Mesodermal cell (in vitro differentiated cells): ENCODE data around the gene GRIK3.
"Not testable (repeated sequence)": the region's sequence is repeated elsewhere in the genome, so short reads cannot be mapped to it uniquely, and the experiment has no call there.

Source experiments
- H3K27ac ChIP-seq: 2 replicates; pipeline ENCODE4 v1.7.0; 2013; ENCODE audit warnings: mild to moderate bottlenecking, low read depth, low read length, moderate library complexity; ENCODE audit not compliant: severe bottlenecking
- H3K36me3 ChIP-seq: 2 replicates; pipeline ENCODE4 v1.7.1; 2013; ENCODE audit warnings: mild to moderate bottlenecking, low read length, moderate library complexity; ENCODE audit not compliant: control insufficient read depth, insufficient read depth
- H3K4me1 ChIP-seq: one replicate; pipeline ENCODE4 v1.7.1; 2013; ENCODE audit warnings: mild to moderate bottlenecking, low read length; ENCODE audit not compliant: insufficient read depth, control insufficient read depth, poor library complexity, severe bottlenecking
- H3K4me3 ChIP-seq: 2 replicates; pipeline ENCODE4 v1.7.0; 2013; ENCODE audit warnings: low read length, control low read depth, mild to moderate bottlenecking; ENCODE audit not compliant: insufficient read depth, poor library complexity, severe bottlenecking; ENCODE audit errors: extremely low read depth
- H3K9me3 ChIP-seq: 2 replicates; pipeline ENCODE4 v1.7.1; 2013; ENCODE audit warnings: mild to moderate bottlenecking, low read length, moderate library complexity; ENCODE audit not compliant: control insufficient read depth
- WGBS, 2 experiments: methylation state at CpG; one replicate each; pipeline ENCODE4 v1.1.5; 2013; ENCODE audit warnings: missing lambda C conversion rate in 2 of 2; ENCODE audit not compliant: insufficient coverage in 2 of 2; 5-methylcytosine and 5-hydroxymethylcytosine counted together

GRIK3 gene

DNA sequence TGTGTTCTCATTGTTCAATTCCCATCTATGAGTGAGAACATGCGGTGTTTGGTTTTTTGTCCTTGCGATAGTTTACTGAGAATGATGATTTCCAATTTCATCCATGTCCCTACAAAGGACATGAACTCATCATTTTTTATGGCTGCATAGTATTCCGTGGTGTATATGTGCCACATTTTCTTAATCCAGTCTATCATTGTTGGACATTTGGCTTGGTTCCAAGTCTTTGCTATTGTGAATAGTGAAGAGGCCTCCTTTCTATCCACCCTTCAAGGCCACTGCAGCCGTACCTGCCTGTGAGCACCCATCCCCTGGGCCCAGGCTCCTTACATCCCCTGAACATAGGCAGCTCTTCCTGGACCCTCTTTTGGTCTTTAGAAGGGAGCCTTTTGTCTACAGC, 266.9 kb downstream of the GRIK3 start:
- not testable (repeated sequence) for H3K9me3 ChIP-seq, H3K4me1 ChIP-seq, H3K4me3 ChIP-seq, H3K27ac ChIP-seq, H3K36me3 ChIP-seq
- WGBS, 2 experiments, result 83% methylated on average over 1 of the region's 4 CpGs; no CpG with 5 or more reads in 1 of the 2 experiments

- no peaks in the 10 kb centered on the region for H3K36me3 ChIP-seq
- peaks cover 3% of the 10 kb centered on the region for H3K4me1 ChIP-seq
- H3K4me3 ChIP-seq, result no peak overlapping the region
- 54 to 69% methylated on average over 3 to 4 of the region's 4 CpGs for WGBS, 2 experiments
- H3K27ac ChIP-seq, result no peak overlapping the region
- no peaks in the 10 kb centered on the region for H3K9me3 ChIP-seq
These were observed 267.8 kb downstream of the GRIK3 start for GRCh38 chr1:36766481-36766880.

- Histone ChIP-seq H3K9me3 (no peaks in the 10 kb centered on the region), H3K27ac (no peak overlapping the region), H3K4me1 (no peaks in the 10 kb centered on the region), H3K36me3 (no peaks in the 10 kb centered on the region), H3K4me3 (no peak overlapping the region)
- WGBS, 2 experiments, result 60 to 76% methylated on average over 2 to 4 of the region's 5 CpGs
These were observed 268.5 kb downstream of the GRIK3 start for GRCh38 chr1:36765785-36766300.

- 0 to 23% methylated on average over 1 to 2 of the region's 2 CpGs for WGBS, 2 experiments
- H3K9me3 ChIP-seq, result no peaks in the 10 kb centered on the region
- no peaks in the 10 kb centered on the region for H3K4me1 ChIP-seq
- H3K36me3 ChIP-seq, result no peaks in the 10 kb centered on the region
- H3K4me3 ChIP-seq, result no peak overlapping the region
- H3K27ac ChIP-seq, result no peak overlapping the region
These were observed 269.5 kb downstream of the GRIK3 start for GRCh38 chr1:36764798-36765197.

GRCh38 chr1:36763771-36764170, 270.5 kb downstream of the GRIK3 start:
- H3K4me1 ChIP-seq, result no peaks in the 10 kb centered on the region
- 90 to 96% methylated on average over 7 to 9 of the region's 10 CpGs for WGBS, 2 experiments
- no peaks in the 10 kb centered on the region for H3K36me3 ChIP-seq
- H3K9me3 ChIP-seq, result no peaks in the 10 kb centered on the region
- H3K27ac ChIP-seq, result no peak overlapping the region
- no peak overlapping the region for H3K4me3 ChIP-seq

DNA sequence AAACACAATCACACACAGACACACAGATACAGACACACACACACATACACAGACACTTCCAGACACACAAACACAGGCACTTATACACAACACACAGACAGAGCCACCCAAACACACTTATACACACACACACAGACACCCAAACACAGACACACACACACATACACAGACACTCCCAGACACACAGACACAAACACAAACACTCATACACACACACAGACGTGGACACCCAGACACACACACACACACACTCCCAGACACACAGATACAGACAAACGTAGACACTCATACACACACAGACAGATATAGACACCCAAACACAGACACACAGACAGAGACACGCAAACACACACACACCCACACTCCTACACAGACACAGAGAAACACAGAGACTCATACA, 272.1 kb downstream of the GRIK3 start:
- no peak overlapping the region for H3K27ac ChIP-seq
- no peaks in the 10 kb centered on the region for H3K9me3 ChIP-seq
- no peaks in the 10 kb centered on the region for H3K36me3 ChIP-seq
- WGBS, 2 experiments, result 51 to 79% methylated on average over 3 of the region's 3 CpGs
- H3K4me1 ChIP-seq, result no peaks in the 10 kb centered on the region
- no peak overlapping the region for H3K4me3 ChIP-seq

DNA sequence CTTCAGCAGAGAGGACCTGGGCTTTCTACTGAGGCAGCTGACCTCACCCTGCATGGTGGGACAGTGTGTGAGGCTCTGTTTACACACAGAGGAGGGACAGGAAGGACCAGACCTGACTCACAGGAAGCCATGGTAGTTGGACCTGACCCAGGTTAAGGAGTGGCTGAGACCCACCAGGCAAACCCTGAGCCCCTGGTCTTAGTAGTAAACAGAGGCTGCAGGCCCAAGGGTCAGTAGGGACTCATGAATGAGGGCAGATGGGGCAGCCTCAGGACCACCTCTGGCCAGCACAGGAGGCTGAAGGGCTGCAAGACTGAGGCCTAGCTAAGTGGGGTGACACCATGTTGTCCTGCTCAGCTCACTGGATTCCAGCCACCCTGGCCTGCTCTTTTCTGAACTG, 273.2 kb downstream of the GRIK3 start:
- Histone ChIP-seq H3K9me3 (no peaks in the 10 kb centered on the region), H3K4me1 (no peaks in the 10 kb centered on the region), H3K36me3 (no peaks in the 10 kb centered on the region), H3K4me3 (no peak overlapping the region), H3K27ac (no peak overlapping the region)

DNA sequence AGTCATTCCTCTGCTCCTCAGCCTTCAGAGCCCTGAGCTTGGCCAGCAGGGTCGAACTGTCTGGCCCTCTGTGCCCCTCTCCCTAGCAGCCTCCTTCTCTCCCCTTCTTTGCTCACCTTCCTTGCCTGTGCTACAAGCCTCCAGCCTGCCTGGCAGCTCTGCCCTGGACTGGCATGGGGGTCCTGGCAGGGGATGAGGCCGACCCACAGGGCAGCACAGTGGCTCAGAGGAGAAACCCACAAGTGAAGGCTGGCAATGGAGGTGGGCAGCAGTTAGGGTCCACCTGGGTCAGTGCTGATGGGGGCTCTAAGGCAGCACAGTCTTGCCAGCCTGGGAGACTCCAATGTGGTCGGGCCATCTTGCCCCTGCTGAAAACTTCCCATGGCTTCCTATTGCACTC, 274.2 kb downstream of the GRIK3 start:
- 92 to 94% methylated on average over 2 to 3 of the region's 3 CpGs for WGBS, 2 experiments
- H3K4me1 ChIP-seq, result no peaks in the 10 kb centered on the region

DNA sequence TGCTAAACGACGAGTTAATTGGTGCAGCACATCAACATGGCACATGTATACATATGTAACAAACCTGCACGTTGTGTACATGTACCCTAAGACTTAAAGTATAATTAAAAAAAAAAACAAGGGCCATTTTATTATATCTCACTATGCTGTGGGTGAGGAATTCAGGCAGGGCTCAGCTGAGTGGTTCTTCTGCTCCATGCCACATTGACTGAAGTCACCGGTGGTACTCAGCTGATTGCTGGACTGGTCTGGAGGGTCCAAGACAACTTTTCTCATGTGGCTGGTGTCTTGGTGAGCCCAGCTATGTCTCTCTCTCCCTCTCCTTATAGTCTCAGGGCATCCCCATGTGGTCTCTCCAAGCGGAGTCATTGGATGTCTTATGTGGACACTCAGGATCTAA, 275.0 kb downstream of the GRIK3 start:
- H3K9me3 ChIP-seq, result no peaks in the 10 kb centered on the region
- no peak overlapping the region for H3K27ac ChIP-seq
- H3K4me3 ChIP-seq, result no peak overlapping the region
- H3K36me3 ChIP-seq, result no peaks in the 10 kb centered on the region
- H3K4me1 ChIP-seq, result no peaks in the 10 kb centered on the region
- WGBS, 2 experiments, result no CpG with 5 or more reads among the region's 5 CpGs

More for the DNA sequence above, 274.2 kb downstream of the GRIK3 start:
- H3K9me3 ChIP-seq, result no peaks in the 10 kb centered on the region
- no peak overlapping the region for H3K4me3 ChIP-seq
- H3K36me3 ChIP-seq, result no peaks in the 10 kb centered on the region
- H3K27ac ChIP-seq, result no peak overlapping the region

DNA sequence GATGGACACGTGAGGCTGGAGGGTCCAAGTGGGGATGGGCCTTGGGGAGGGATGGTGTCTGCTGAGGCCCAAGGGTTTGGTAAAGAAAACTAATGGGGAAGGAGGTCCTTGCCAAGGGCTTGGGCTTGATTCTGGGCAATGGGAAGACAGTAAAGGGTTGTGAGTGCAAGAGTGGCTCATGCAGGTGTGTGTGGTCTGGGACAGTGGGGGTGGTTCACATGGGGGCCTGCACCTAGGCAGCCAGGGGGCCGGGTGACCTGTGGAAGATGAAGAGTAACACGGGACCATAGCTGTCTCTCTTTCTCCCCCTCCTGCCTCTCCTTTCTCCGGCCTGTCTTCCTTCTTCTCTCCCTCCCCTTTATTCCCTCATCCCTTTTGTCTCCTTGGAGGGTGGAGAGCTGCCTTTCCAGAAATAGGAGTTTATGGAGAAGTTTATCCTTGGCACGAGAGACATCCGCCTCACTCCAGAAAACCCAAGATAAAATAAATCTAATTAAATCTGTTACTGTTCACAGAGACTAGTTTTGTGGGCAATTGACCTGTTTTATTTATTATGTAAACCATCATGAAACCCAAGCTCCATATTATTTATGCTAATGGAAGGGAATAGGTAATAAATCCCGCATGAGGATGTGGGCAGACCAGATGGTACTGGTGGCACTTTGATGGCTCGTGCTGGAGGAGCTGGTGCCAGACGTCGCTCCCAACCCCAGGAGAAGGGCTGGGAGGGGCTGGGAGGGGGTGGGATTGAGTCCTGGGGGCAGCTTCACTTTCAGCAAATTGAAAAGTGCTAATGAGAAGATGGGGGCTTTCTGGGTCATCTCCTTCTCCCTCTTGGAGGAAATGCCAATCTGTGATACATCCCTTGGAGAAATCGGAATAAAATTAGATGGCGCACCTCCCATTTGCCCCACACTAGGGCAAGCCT, 278.7 kb downstream of the GRIK3 start:
- Histone ChIP-seq H3K4me1 (peaks cover 4% of the 10 kb centered on the region), H3K36me3 (no peaks in the 10 kb centered on the region), H3K4me3 (no peak overlapping the region), H3K27ac (no peak overlapping the region), H3K9me3 (no peaks in the 10 kb centered on the region)
- 92 to 97% methylated on average over 3 to 7 of the region's 12 CpGs for whole genome bisulfite sequencing, 2 experiments

DNA sequence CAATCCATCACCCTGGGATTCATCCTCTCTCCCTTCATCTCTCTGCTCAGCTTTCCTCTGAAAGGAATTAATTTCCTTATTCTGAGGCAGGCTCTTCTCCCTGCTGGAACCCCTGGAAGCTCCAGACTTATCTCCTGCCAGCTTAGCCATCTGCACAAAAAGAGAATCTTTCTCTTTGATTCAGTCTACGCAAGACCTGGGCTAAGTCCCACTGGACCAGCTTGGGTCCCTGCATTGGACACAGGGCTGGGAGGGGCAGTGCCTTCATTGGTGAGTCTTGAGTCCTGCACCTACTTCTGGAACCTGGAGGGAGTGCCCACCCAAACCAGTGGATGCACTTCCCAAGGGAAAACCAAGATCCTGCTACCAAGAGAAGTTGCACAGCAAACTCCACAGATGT, 279.9 kb downstream of the GRIK3 start:
- no peaks in the 10 kb centered on the region for H3K36me3 ChIP-seq
- peaks cover 4% of the 10 kb centered on the region for H3K4me1 ChIP-seq
- H3K4me3 ChIP-seq, result no peak overlapping the region
- no peak overlapping the region for H3K27ac ChIP-seq
- 100% methylated on average over 1 of the region's 1 CpG for WGBS, 2 experiments
- no peaks in the 10 kb centered on the region for H3K9me3 ChIP-seq
